Measurements from ENCODE around the gene AEBP1. TPM values are rescaled to one million over a fixed set of nuclear protein-coding genes. Genes with fewer than 3 reads are reported as not detected.

Gene AEBP1
- total RNA-seq, 1 donor from 2014 or later = 22.2 TPM

GRCh38 chr7:44111761-44112160 is 7.6 kb downstream of the AEBP1 start:
- DNase-seq (ENCODE audit: low spot score) = no peak
- peaks cover 8% of the 10 kb centered on the region for H3K36me3 Mint-ChIP-seq (ENCODE audit: low read depth, unreplicated experiment)
- H3K4me3 Mint-ChIP-seq (ENCODE audit: unreplicated experiment) = no peak overlapping the region
- H3K4me1 Mint-ChIP-seq (ENCODE audit: unreplicated experiment) = no peaks in the 10 kb centered on the region
- H3K9me3 Mint-ChIP-seq (ENCODE audit: unreplicated experiment) = no peaks in the 10 kb centered on the region
- H3K27me3 Mint-ChIP-seq (ENCODE audit: unreplicated experiment) = peaks cover 5% of the 10 kb centered on the region
- H3K27ac Mint-ChIP-seq (ENCODE audit: unreplicated experiment) = no peak overlapping the region
- TF ChIP-seq CTCF (IDR thresholded peaks at IDR 0.05; ENCODE audit: unreplicated experiment) = no peak

- H3K27ac Mint-ChIP-seq (ENCODE audit: unreplicated experiment) = no peak overlapping the region
- H3K4me1 Mint-ChIP-seq (ENCODE audit: unreplicated experiment) = no peaks in the 10 kb centered on the region
- H3K36me3 Mint-ChIP-seq (ENCODE audit: low read depth, unreplicated experiment) = peaks cover 8% of the 10 kb centered on the region
Observed at GRCh38 chr7:44112231-44112996, 8.3 kb downstream of the AEBP1 start.

GRCh38 chr7:44112997-44113763 is 9.0 kb downstream of the AEBP1 start:
- H3K27me3 Mint-ChIP-seq (ENCODE audit: unreplicated experiment) = peaks cover 12% of the 10 kb centered on the region
- no peak overlapping the region for H3K4me3 Mint-ChIP-seq (ENCODE audit: unreplicated experiment)
- H3K27ac Mint-ChIP-seq (ENCODE audit: unreplicated experiment) = no peak overlapping the region
- no peaks in the 10 kb centered on the region for H3K4me1 Mint-ChIP-seq (ENCODE audit: unreplicated experiment)
- no peaks in the 10 kb centered on the region for H3K9me3 Mint-ChIP-seq (ENCODE audit: unreplicated experiment)
- DNase-seq (ENCODE audit: low spot score) = no peak
- H3K36me3 Mint-ChIP-seq (ENCODE audit: low read depth, unreplicated experiment) = peaks cover 8% of the 10 kb centered on the region
- TF ChIP-seq CTCF (IDR thresholded peaks at IDR 0.05; ENCODE audit: unreplicated experiment) = no peak

More at GRCh38 chr7:44112231-44112996, 8.3 kb downstream of the AEBP1 start:
- H3K9me3 Mint-ChIP-seq (ENCODE audit: unreplicated experiment) = no peaks in the 10 kb centered on the region
- DNase-seq (ENCODE audit: low spot score) = no peak
- H3K4me3 Mint-ChIP-seq (ENCODE audit: unreplicated experiment) = no peak overlapping the region
- no peak for TF ChIP-seq CTCF (IDR thresholded peaks at IDR 0.05; ENCODE audit: unreplicated experiment)
- peaks cover 8% of the 10 kb centered on the region for H3K27me3 Mint-ChIP-seq (ENCODE audit: unreplicated experiment)

- Mint-ChIP-seq H3K4me1 (ENCODE audit: unreplicated experiment) (no peaks in the 10 kb centered on the region), H3K9me3 (ENCODE audit: unreplicated experiment) (no peaks in the 10 kb centered on the region), H3K4me3 (ENCODE audit: unreplicated experiment) (no peak overlapping the region), H3K27me3 (ENCODE audit: unreplicated experiment) (peaks cover 12% of the 10 kb centered on the region), H3K36me3 (ENCODE audit: low read depth, unreplicated experiment) (peaks cover 8% of the 10 kb centered on the region), H3K27ac (ENCODE audit: unreplicated experiment) (no peak overlapping the region)
- TF ChIP-seq CTCF (IDR thresholded peaks at IDR 0.05; ENCODE audit: unreplicated experiment) = no peak
- DNase-seq (ENCODE audit: low spot score) = no peak
Observed at GRCh38 chr7:44113764-44114354, 9.7 kb downstream of the AEBP1 start.
